HG03139 (cell line): ENCODE results near the gene SCRT2.
"Not testable (repeated sequence)": the region's sequence is repeated elsewhere in the genome, so short reads cannot be mapped to it uniquely, and the experiment has no call there.

ENCODE experiments used
- ATAC-seq: cut with Tn5 transposase; IDR thresholded peaks from one replicate; pipeline ENCODE4 v1.9.1; 2021; ENCODE audit not compliant: unreplicated experiment

Gene SCRT2

DNA sequence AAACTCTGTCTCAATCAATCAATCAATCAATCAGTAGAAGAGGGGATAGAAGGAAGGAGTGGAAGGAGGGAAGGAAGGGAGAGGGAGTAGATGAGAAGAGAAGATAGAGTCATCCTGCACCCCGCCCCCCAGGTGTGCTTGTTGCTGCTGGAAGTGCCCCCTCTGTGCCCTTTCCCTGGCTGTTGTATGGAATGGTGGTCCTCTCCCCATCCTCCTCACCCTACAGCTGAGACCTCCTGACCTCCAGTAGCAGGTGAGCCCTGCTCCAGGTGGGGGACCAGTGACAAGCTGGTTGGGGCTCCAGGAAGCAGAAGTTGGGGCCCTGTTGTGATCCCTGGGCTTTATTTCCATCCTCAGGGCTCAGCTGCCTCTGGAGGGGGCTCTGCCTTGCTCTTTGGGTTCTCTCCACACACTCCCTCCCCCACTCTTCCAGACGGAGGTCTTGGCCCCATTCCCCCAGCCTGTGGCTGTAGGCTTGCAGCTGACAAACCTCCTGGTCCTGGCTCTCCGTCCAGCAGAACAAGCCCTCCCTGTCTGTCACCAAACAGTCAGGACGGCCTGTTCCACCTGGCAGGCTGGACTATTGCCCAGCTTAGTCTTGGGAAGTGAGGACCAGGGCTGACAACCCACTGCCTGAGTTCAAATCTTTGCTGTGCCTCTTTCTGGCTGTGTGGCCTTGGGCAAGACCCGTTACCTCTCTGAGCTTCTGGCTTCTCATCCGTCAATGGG lies 26.0 kb upstream of the SCRT2 start:
- no peak for ATAC-seq

- ATAC-seq, result no peak
Observed at GRCh38 chr20:699811-700338, 24.3 kb upstream of the SCRT2 start.

DNA sequence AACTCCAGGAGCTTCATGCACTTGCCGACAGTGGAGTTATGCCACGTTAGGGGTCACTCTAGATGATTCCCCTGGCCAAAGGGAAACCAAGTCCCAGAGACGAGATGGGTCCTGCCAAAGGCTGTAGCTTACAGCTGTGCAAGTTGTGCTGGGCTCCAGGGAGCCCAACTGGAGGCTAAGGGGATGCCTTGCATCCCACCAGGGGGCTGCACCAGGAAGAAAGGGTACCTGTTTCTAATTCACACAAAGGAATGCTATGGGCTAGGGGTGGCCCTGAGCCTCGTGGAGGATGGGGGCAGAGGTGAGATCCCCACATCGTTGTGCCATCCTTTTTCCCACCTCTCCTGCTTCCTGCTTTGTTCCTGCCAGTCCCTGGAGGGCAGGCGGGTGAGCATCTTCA lies 23.7 kb upstream of the SCRT2 start:
- no peak for ATAC-seq

DNA sequence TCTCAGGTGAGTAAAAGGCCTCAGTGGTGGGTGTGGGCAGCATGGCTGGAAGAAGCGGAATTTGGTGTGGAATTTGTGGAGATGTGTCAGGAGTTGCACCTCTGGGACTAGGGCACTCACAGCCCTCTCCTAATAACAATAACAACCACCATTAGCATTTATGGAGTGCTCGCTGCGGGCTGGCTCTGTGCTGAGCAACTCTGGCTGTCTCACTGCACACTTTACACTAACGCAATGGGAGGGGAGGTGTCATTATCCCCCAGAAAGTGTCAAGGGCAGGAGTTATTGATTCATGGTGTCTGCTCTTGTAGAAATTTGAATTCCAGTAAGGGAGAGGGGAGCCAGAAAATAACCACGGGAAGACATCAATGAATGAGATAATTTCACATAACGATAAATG lies 22.7 kb upstream of the SCRT2 start:
- no peak for ATAC-seq

DNA sequence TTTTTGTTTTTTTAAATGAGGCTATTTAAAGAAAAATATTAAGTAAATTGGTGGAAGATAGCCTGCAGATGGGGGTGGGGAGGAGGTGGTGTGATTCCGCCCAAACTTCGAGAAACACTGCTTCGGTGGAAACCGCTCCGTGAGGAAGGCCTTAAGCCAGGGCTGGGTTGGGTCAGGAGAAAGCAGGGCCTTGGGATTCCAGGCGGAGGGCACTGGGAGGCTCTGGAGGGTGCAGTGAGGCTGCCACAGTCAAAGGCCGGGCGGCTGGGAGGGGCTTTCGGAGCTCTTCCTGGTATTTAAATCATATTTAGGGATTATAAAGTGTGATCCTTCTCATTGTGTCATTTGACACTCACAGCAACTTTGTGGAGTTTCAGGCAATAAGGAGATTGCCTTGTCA lies 22.2 kb upstream of the SCRT2 start:
- ATAC-seq, result no peak

DNA sequence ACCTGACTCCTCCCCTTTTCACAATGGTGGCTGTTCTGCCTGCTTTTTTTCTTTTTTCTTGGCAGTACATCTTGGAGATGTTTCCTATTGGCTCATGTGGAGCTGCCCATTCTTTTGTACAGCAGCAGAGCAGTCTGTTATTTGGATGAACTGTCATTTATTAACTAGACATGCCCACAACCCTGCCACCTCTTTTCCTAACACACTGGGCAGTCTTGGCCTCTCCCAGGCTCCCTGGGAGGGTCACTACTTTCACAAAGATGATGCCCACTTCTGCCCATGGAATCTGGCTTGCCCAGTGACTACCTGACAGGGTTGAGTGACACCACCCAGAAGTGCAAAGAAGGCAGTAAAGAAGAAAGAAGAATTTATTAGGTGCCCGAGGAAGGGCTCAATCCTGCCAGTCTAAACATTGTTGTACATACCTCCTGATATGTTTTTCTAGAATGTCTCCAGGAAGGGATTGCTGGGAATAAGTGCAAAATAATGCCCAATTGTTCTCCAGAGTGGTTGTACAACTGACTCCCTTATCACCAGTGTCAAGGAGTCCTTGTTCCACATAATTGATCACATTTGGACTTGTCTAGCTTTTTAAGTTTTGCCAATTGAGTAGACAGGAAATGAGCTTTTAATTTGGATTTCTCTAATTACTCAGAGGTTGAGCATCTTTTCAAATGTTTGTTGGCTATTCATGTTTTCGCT lies 19.7 kb upstream of the SCRT2 start:
- no peak for ATAC-seq

DNA sequence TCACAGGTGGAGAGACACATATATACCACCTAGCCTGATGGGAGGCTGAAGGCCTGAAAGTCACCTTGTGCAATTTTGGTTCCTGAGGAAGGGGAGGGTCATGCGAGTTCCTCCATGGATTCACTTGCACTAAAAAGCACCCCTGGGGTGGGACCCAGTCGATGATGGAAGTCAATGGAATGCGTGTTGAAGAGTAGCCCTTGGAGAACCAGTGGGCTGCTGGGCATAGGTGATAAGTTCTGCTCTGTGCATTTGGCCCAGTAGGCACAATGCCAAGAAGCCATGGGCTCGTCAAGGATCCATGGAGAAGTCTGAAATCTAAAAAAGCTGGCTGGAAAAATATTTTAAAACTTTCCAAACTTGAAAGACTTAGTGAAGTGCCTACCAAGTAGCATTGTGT lies 18.9 kb upstream of the SCRT2 start:
- no peak for ATAC-seq

GRCh38 chr20:693786-694185 lies 18.2 kb upstream of the SCRT2 start:
- not testable (repeated sequence) for ATAC-seq

- ATAC-seq, result no peak
Observed at GRCh38 chr20:692044-692443, 16.4 kb upstream of the SCRT2 start.

DNA sequence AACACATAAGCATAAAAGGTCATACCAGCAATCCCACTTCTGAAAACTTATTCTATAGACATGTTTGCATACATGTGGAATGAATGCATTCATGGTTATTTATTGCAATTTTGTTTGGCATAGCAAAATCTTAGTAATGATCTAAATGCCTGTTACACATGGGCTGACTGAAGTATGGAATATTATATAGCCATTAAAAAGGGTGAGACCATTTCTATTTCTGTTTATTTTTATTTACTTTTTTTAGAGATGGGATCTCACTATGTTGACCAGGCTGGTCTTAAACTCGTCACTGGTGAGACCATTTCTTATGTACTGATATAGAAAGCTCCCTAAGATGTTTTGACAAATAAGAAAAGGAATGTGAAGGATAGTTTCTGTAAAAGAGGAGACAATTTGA lies 14.3 kb upstream of the SCRT2 start:
- no peak for ATAC-seq

DNA sequence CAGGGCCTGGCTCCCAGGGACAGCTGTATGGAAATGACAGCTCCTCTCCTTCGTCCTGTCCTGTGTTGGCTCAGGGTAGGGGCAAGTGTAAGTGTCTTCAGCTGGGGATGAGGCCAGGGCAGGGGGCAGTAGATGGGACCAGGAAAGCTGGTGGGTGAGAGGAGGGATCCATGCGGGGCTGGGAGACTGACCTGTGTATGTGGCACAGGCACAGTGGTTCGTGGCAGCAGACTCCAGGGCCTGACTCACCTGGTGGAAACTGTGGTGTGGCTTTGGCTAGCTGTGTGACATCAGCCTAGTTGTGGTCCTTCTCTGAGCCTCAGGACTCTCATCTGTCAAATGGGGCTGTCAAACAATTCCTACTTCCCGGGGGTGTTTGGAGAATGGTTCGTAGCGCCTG lies 13.7 kb upstream of the SCRT2 start:
- no peak for ATAC-seq

- ATAC-seq, result no peak
Observed at GRCh38 chr20:688809-689212, 13.2 kb upstream of the SCRT2 start.

GRCh38 chr20:687468-688203 lies 12.0 kb upstream of the SCRT2 start:
- no peak for ATAC-seq

DNA sequence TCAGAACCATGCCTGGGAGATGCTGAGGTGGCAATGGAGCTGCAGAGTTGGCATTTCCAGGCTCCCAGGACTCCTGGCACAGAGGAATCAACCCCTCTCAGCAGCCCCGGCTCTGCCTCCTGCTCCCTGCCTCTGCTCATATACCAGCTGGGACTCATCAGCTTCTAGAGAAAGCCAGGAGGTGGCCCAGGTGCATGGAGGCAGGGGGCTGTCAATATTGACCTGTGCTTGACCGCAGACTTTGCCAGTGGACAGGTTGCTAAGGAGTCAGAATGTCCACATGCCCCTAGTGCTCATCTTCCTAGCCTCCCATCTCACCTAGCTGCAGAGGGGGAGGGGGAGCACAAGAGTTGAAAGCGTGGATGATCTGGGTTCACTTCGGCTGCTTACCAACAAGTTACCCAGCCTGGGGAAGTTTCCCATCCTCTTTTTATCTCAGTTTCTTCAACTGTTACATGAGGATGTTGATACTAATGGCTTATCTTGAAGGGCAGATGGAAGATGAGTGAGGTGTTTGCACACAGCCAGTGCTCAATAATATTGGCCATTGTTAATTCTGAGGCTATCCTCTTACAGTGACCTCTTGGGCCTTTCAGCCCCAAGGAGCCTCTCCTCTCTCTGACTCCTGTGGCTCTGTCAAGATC lies 9.2 kb upstream of the SCRT2 start:
- no peak for ATAC-seq

DNA sequence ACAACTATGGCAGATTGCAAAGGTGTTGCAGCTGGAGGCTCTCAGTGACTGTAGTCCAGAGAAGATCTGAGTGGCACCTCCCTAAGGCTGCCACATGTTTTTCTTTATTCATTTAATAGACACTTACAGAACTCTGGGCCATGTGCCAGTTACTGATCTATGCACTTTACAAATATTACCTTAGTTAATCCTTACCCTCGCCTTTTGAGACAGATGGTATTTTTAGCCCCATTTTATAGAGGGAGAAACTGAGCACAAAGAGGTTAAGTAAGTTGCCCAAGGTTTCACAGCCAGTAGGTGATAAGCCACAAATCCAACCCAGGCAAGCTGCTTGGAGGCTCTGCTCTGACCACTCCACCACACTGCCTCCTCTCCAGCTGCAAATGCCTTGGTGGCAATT lies 6.5 kb upstream of the SCRT2 start:
- ATAC-seq, result no peak

DNA sequence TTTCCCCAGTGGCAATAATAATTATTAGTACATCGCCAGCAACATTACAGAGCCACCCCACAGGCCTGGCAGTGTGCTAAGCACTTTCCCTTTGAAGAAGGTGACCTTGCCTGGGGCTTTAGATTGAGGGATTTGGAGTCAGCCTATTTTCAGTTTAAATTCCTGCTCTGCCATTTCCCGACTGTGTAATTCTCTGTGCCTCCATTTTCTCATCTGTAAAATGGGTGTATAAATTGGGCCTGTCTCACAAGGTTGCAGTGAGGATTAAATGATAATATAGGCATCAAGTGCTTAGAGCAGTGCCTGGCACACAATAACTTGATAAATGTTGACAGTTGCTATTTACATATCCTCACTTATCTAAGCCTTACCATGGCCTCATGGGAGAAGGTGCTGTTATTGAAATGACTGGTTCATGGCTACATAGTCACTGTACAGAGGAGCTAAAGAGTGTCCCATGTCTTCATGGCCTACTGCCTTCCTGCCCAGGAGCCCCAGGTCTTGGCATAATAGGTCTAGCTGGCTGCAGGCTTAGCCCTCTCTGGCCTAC lies 5.1 kb upstream of the SCRT2 start:
- no peak for ATAC-seq

- ATAC-seq, result no peak
Observed at GRCh38 chr20:677957-678356, 2.4 kb upstream of the SCRT2 start.

GRCh38 chr20:676967-677366 lies 1.4 kb upstream of the SCRT2 start:
- no peak for ATAC-seq

DNA sequence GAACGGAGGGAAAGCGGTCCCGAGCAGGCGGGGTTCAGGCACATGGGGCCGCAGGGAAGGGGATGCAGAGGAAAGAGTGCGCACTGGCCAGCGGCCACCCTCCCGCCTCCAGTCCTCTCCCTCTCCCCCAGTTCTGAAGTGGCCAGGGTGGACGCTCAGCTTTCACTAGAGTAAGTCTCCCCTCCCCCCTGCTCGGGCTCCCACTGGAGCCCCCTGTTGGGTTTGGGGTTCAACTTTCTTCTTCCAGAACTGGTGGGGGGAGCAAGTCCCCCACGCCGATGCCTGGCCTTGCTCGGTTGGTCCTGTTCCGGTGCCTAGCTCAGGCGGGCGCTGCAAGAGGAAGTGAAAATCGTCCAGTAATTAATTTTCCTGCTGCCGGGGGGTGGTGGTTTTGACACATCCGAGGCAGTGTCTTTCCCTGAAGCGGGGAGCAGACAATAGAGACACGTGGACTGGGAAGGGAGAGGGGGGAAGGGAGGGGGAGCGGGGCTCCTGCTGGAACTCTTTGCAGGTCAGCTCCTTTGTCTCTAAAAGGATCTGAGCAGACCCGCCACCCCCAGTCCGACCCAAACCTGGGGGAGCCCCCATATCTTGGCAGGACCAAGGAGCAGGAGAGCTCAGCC lies 824 bp upstream of the SCRT2 start:
- no peak for ATAC-seq

GRCh38 chr20:675033-675452 lies 559 bp downstream of the SCRT2 start:
- no peak for ATAC-seq

DNA sequence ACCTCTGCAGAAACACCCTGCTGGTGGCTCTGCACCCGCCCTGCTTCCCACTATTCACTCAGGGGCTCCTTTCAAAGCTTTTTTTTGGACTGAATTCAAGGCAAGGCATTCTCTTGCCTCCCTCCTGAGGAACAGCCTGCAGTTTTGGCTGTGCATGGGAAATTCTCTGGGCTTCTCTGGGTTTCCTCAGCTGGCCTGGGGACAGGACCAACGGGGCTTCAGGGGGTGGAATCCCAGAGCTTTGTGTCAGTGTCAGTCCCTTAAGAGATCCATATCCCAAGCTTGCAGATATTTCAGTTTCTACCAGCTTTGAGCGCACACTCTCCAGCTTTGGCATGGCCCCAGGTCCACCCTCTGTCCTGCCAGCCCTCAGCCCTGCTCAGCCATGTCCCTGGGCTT lies 2.0 kb downstream of the SCRT2 start:
- no peak for ATAC-seq
